ENCODE measurements around the gene ADCY4. TPM values are rescaled to one million over a fixed set of nuclear protein-coding genes. Genes with fewer than 3 reads are reported as not detected.

The ADCY4 gene
- 0.35 and 0.69 TPM in 2 replicates for total RNA-seq (2021; fragmentation: NEBNext Ultra II Directional; extraction: Animal tissue kit (Norgen Biotek cat#: 25700))
- polyA plus RNA-seq (2011; rRNA removed) = 0.27 and 0.57 TPM in 2 replicates
- 0.45 TPM for polyA plus RNA-seq (2011; cell fraction: cytosol; rRNA removed)
- 7.5 TPM for polyA plus RNA-seq (2011; cell fraction: nucleus; rRNA removed)
- polyA plus RNA-seq (2012, experiment 1 of 2) = 0.40 to 0.81 TPM (median 0.56 TPM) in 4 replicates
- polyA plus RNA-seq (2012, experiment 2 of 2) = 0.14 TPM
- 0.51 TPM for polyA plus RNA-seq (2013, experiment 1 of 2)
- 0.37 TPM for polyA plus RNA-seq (2013, experiment 2 of 2)
- polyA minus RNA-seq (2011; rRNA and poly(A)+ RNA removed) = 1.4 and 2.2 TPM in 2 replicates
- 2.1 TPM for polyA minus RNA-seq (2011; cell fraction: cytosol; rRNA and poly(A)+ RNA removed)
- polyA minus RNA-seq (2011; cell fraction: nucleus; rRNA and poly(A)+ RNA removed) = 4.8 TPM
- long read RNA-seq, experiment 1 = 0 reads
- long read RNA-seq, experiment 2 = 0 reads

DNA sequence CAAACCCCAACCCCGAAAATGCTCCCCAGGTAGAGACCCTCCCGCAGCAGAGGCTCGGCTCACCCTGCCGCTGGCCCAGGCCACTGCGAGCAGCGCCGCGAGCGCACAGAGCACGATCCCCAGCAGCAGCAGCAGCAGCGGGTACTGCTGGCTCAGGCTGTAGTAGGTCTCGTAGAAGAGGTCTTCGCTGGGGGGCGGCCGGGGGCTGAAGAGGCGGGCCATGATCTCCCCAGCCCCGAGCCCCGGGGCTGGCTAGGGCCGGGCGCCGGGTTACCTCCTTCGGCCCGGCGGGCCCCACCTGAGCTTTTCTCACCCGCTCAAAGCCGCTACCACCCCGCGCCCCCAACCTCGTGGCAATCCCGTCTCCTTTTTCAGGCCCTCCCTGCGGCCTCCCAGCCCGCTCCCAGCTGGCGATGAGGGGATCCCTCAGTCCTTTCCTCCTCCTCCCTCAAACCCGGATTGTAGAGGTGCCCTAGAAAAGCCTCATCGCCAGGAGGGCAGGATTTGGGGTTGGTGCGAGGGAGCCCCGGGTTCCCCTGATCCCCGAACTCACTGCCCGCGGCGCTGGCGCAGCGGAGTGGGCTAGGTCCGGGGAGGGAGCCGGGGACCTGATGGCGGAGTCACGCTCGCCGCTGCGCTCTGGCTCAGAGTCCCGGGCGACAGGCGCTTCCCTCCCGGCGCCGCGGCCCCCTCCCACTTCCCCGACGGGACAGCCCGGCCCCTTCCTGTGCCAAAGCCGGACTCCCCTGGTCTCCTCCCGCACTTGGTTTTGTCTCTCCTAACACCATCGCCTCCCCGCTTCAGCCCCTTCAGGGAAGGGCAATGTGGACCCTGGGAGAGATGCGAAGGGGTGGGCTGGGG, at the start of gene ADCY4:
TSS of gene ADCY4 (minus strand) at position 641 of the 861 bp plus-strand sequence. CDS start at position 222, 419 bp downstream.
- no peaks in the 10 kb centered on the region for H3K79me1 ChIP-seq (ENCODE audit: low read depth, low read length)
- H3K27me3 ChIP-seq (replicated peaks in 1 of 4; ENCODE audit: control insufficient read depth in 3 of 4, extremely low read depth in 1 of 4, insufficient read depth in 3 of 4, low read length in 3 of 4) = peaks cover 56 to 97% (median 80%) of the 10 kb centered on the region in 4 experiments
- H2AFZ ChIP-seq (ENCODE audit: low read length) = peak within 1 kb of the TSS; percentile 68; the same call in 1 of the 2 replicates
- H3K4me1 ChIP-seq (replicated peaks in 1 of 4; ENCODE audit: control insufficient read depth in 3 of 4, insufficient read depth in 4 of 4, low read length in 3 of 4) = peaks cover 0 to 20% (median 9%) of the 10 kb centered on the region in 4 experiments; a peak in 5 of 7 replicates
- FAIRE-seq (no peak), DNase-seq (ENCODE audit: low read depth in 1 of 2, low spot score in 2 of 2) (peak in 1 of 2 experiments; percentile 75)
- no peak within 1 kb of the TSS for H2AK5ac ChIP-seq (ENCODE audit: low read depth, low read length)
- H3K36me3 ChIP-seq (ENCODE audit: control insufficient read depth in 2 of 4, insufficient read depth in 4 of 4, low read length in 3 of 4) = no peaks in the 10 kb centered on the region
- peak within 1 kb of the TSS; percentile 16; the same call in 1 of the 2 replicates for H2BK5ac ChIP-seq (ENCODE audit: low read depth, low read length)
- POLR2A ChIA-PET (ENCODE audit: partially characterized antibody) = interaction anchor here (0.9 to 5.8 kb wide), 10 partner anchors 9 to 102 kb away, joined by 3 to 46 read pairs (median 4); partner anchors contain the start of genes CBLN3, DHRS1, KHNYN and NOP9
- CTCF ChIA-PET (ENCODE audit: partially characterized antibody) = interaction anchor here (0.8 to 27.8 kb wide), 17 partner anchors 10 to 107 kb away, joined by 4 to 664 read pairs (median 11); partner anchors contain the start of genes CBLN3, CIDEB, KHNYN and LTB4R
- peak within 1 kb of the TSS; percentile 76 to 98 for H3K4me2 ChIP-seq (ENCODE audit: insufficient read depth in 1 of 2, low read depth in 2 of 2, low read length in 2 of 2)
- no peaks in the 10 kb centered on the region for H3K9me3 ChIP-seq (ENCODE audit: insufficient read depth in 2 of 2, low read depth in 1 of 2, low read length in 1 of 2)
- H2BK15ac ChIP-seq (ENCODE audit: low read length) = peak within 1 kb of the TSS; percentile 53; the same call in 1 of the 2 replicates
- no peak within 1 kb of the TSS for H3K56ac ChIP-seq (replicated peaks; ENCODE audit: insufficient read length, low read depth, low read length)
- H3K14ac ChIP-seq (ENCODE audit: insufficient read length) = no peak within 1 kb of the TSS
- WGBS, 2 experiments (ENCODE audit: extremely low coverage in 1 of 2, insufficient coverage in 1 of 2, insufficient read length in 1 of 2, insufficient replicate concordance in 2 of 2, low coverage in 1 of 2, low lambda C conversion rate in 2 of 2, missing lambda C conversion rate in 1 of 2) = 4% methylated on average over 36 of the region's 65 CpGs; no CpG with 5 or more reads in 1 of the 2 experiments
- H3K9ac ChIP-seq (replicated peaks in 1 of 4; ENCODE audit: extremely low read depth in 1 of 4, low read depth in 3 of 4, low read length in 3 of 4) = no peak within 1 kb of the TSS; a peak in 2 of 7 replicates
- H2BK20ac ChIP-seq (ENCODE audit: low read length) = peak within 1 kb of the TSS; percentile 18; the same call in 1 of the 2 replicates
- no peak within 1 kb of the TSS for H4K5ac ChIP-seq (ENCODE audit: insufficient read length, low read depth, low read length)
- H3K4me3 ChIP-seq (ENCODE audit: extremely low read depth in 1 of 4, insufficient read depth in 2 of 4, low read depth in 3 of 4, low read length in 4 of 4) = peak within 1 kb of the TSS; percentile 52 to 76 (median 62)
- H3K4ac ChIP-seq (replicated peaks; ENCODE audit: insufficient read length, low read depth, low read length) = no peak within 1 kb of the TSS
- 0 out of 2 replicates have a peak within 1 kb of the TSS, but pooled peaks have one; percentile 17 for H2BK12ac ChIP-seq (ENCODE audit: low read depth, low read length)
- H2BK120ac ChIP-seq (replicated peaks; ENCODE audit: low read depth, low read length) = no peak within 1 kb of the TSS
- H4K8ac ChIP-seq (ENCODE audit: extremely low read depth, insufficient read depth, low read length) = peak within 1 kb of the TSS; percentile 59
- H3K79me2 ChIP-seq (ENCODE audit: control insufficient read depth in 1 of 2, insufficient read depth in 2 of 2, low read length in 2 of 2) = no peaks in the 10 kb centered on the region
- peaks cover 0 to 2% of the 10 kb centered on the region in 2 experiments for H4K20me1 ChIP-seq (replicated peaks in 1 of 2; ENCODE audit: control insufficient read depth in 1 of 2, insufficient read depth in 2 of 2, low read length in 2 of 2)
- H3K23me2 ChIP-seq (ENCODE audit: low read depth, low read length) = peaks cover 25% of the 10 kb centered on the region
- H4K91ac ChIP-seq (replicated peaks; ENCODE audit: insufficient read length, low read length) = no peak within 1 kb of the TSS
- no peak within 1 kb of the TSS; the same call in none of the 2 replicates for H3K18ac ChIP-seq (ENCODE audit: extremely low read depth, low read length)
- no peak within 1 kb of the TSS for H3K27ac ChIP-seq (ENCODE audit: low read depth, low read length)
- H3K23ac ChIP-seq (ENCODE audit: insufficient read length) = no peak within 1 kb of the TSS
- TF ChIP-seq GABPA (IDR thresholded peaks at IDR 0.05; ENCODE audit: borderline replicate concordance, insufficient read depth, low read length) (0 out of 2 replicates have a peak, but pooled peaks have one; percentile 48), YY1 (IDR thresholded peaks at IDR 0.05; ENCODE audit: low read depth, low read length) (0 out of 2 replicates have a peak, but pooled peaks have one; percentile 20), JUND (IDR thresholded peaks at IDR 0.05; ENCODE audit: low read length) (no peak), HDAC2 (IDR thresholded peaks at IDR 0.05; ENCODE audit: borderline replicate concordance in 1 of 2, low read depth in 2 of 2, low read length in 2 of 2) (no peak; a peak in 1 of 4 replicates), RNF2 (IDR thresholded peaks at IDR 0.05; ENCODE audit: borderline replicate concordance, low read depth, low read length, missing control alignments, poor library complexity, severe bottlenecking) (peak; percentile 68), EZH2 (IDR thresholded peaks at IDR 0.05; ENCODE audit: low read depth, low read length, severe bottlenecking) (peak; percentile 84), RBBP5 (IDR thresholded peaks at IDR 0.05; ENCODE audit: borderline replicate concordance, low read depth, low read length) (peak; percentile 96)
